ENCODE measurements around the gene RASL10A.
"Not testable (repeated sequence)": the region's sequence is repeated elsewhere in the genome, so short reads cannot be mapped to it uniquely, and the experiment has no call there.

Gene RASL10A

GRCh38 chr22:29315286-29316140 lies at the start of gene RASL10A:
RASL10A (minus strand) TSS chr22:29315697; CDS start chr22:29315246, 451 bp downstream.
- H3K27me3 ChIP-seq (ENCODE audit: insufficient read depth, low read length) = peaks cover 33% of the 10 kb centered on the region
- no peak within 1 kb of the TSS for H2AFZ ChIP-seq (ENCODE audit: low read length, unreplicated experiment)
- no peak within 1 kb of the TSS for H3K27ac ChIP-seq (ENCODE audit: low read depth, low read length)
- H3K4me3 ChIP-seq (ENCODE audit: low read depth, low read length) = peak within 1 kb of the TSS; percentile 8; the same call in 1 of the 2 replicates
- H3K36me3 ChIP-seq (ENCODE audit: insufficient read depth, low read length) = no peaks in the 10 kb centered on the region
- peaks cover 10% of the 10 kb centered on the region for H3K4me1 ChIP-seq (ENCODE audit: control insufficient read depth, insufficient read depth, low read length, unreplicated experiment)
- no peaks in the 10 kb centered on the region for H3K79me2 ChIP-seq (ENCODE audit: control insufficient read depth, insufficient read depth, low read length, unreplicated experiment)

- Histone ChIP-seq H3K79me2 (ENCODE audit: control insufficient read depth, insufficient read depth, low read length, unreplicated experiment) (no peaks in the 10 kb centered on the region), H3K27ac (ENCODE audit: low read depth, low read length) (no peak overlapping the region), H2AFZ (ENCODE audit: low read length, unreplicated experiment) (no peak overlapping the region), H3K4me3 (ENCODE audit: low read depth, low read length) (no peak overlapping the region), H3K36me3 (ENCODE audit: insufficient read depth, low read length) (no peaks in the 10 kb centered on the region), H3K27me3 (ENCODE audit: insufficient read depth, low read length) (no peaks in the 10 kb centered on the region), H3K4me1 (ENCODE audit: control insufficient read depth, insufficient read depth, low read length, unreplicated experiment) (no peaks in the 10 kb centered on the region)
Observed at GRCh38 chr22:29359469-29359868, 44.0 kb upstream of the RASL10A start.

GRCh38 chr22:29357193-29357890 lies 41.8 kb upstream of the RASL10A start:
- H3K27ac ChIP-seq (ENCODE audit: low read depth, low read length); H2AFZ ChIP-seq (ENCODE audit: low read length, unreplicated experiment); H3K4me1 ChIP-seq (ENCODE audit: control insufficient read depth, insufficient read depth, low read length, unreplicated experiment); H3K79me2 ChIP-seq (ENCODE audit: control insufficient read depth, insufficient read depth, low read length, unreplicated experiment); H3K27me3 ChIP-seq (ENCODE audit: insufficient read depth, low read length); H3K4me3 ChIP-seq (ENCODE audit: low read depth, low read length); H3K36me3 ChIP-seq (ENCODE audit: insufficient read depth, low read length): not testable (repeated sequence)

GRCh38 chr22:29353860-29354259 lies 38.4 kb upstream of the RASL10A start:
- Histone ChIP-seq H3K4me3 (ENCODE audit: low read depth, low read length) (no peak overlapping the region), H3K36me3 (ENCODE audit: insufficient read depth, low read length) (no peaks in the 10 kb centered on the region), H2AFZ (ENCODE audit: low read length, unreplicated experiment) (no peak overlapping the region), H3K27me3 (ENCODE audit: insufficient read depth, low read length) (no peaks in the 10 kb centered on the region), H3K4me1 (ENCODE audit: control insufficient read depth, insufficient read depth, low read length, unreplicated experiment) (no peaks in the 10 kb centered on the region), H3K79me2 (ENCODE audit: control insufficient read depth, insufficient read depth, low read length, unreplicated experiment) (no peaks in the 10 kb centered on the region), H3K27ac (ENCODE audit: low read depth, low read length) (no peak overlapping the region)

- H3K79me2 ChIP-seq (ENCODE audit: control insufficient read depth, insufficient read depth, low read length, unreplicated experiment) = no peaks in the 10 kb centered on the region
- H3K27ac ChIP-seq (ENCODE audit: low read depth, low read length) = no peak overlapping the region
- no peaks in the 10 kb centered on the region for H3K27me3 ChIP-seq (ENCODE audit: insufficient read depth, low read length)
- H3K4me1 ChIP-seq (ENCODE audit: control insufficient read depth, insufficient read depth, low read length, unreplicated experiment) = no peaks in the 10 kb centered on the region
- H3K36me3 ChIP-seq (ENCODE audit: insufficient read depth, low read length) = no peaks in the 10 kb centered on the region
- no peak overlapping the region for H2AFZ ChIP-seq (ENCODE audit: low read length, unreplicated experiment)
- no peak overlapping the region for H3K4me3 ChIP-seq (ENCODE audit: low read depth, low read length)
Observed at GRCh38 chr22:29353286-29353685, 37.8 kb upstream of the RASL10A start.

- Histone ChIP-seq H3K79me2 (ENCODE audit: control insufficient read depth, insufficient read depth, low read length, unreplicated experiment) (no peaks in the 10 kb centered on the region), H3K4me1 (ENCODE audit: control insufficient read depth, insufficient read depth, low read length, unreplicated experiment) (no peaks in the 10 kb centered on the region), H3K4me3 (ENCODE audit: low read depth, low read length) (no peak overlapping the region), H3K27me3 (ENCODE audit: insufficient read depth, low read length) (no peaks in the 10 kb centered on the region), H3K27ac (ENCODE audit: low read depth, low read length) (no peak overlapping the region), H3K36me3 (ENCODE audit: insufficient read depth, low read length) (no peaks in the 10 kb centered on the region), H2AFZ (ENCODE audit: low read length, unreplicated experiment) (no peak overlapping the region)
Observed at GRCh38 chr22:29352778-29353177, 37.3 kb upstream of the RASL10A start.

GRCh38 chr22:29351891-29352290 lies 36.4 kb upstream of the RASL10A start:
- H3K36me3 ChIP-seq (ENCODE audit: insufficient read depth, low read length) = 0 out of 2 replicates have a peak, but pooled peaks cover 3% of the 10 kb centered on the region
- no peak overlapping the region for H3K4me3 ChIP-seq (ENCODE audit: low read depth, low read length)
- H3K27me3 ChIP-seq (ENCODE audit: insufficient read depth, low read length) = no peaks in the 10 kb centered on the region
- H3K27ac ChIP-seq (ENCODE audit: low read depth, low read length) = no peak overlapping the region
- H3K79me2 ChIP-seq (ENCODE audit: control insufficient read depth, insufficient read depth, low read length, unreplicated experiment) = no peaks in the 10 kb centered on the region
- no peaks in the 10 kb centered on the region for H3K4me1 ChIP-seq (ENCODE audit: control insufficient read depth, insufficient read depth, low read length, unreplicated experiment)
- no peak overlapping the region for H2AFZ ChIP-seq (ENCODE audit: low read length, unreplicated experiment)

- Histone ChIP-seq H3K27me3 (ENCODE audit: insufficient read depth, low read length) (no peaks in the 10 kb centered on the region), H2AFZ (ENCODE audit: low read length, unreplicated experiment) (no peak overlapping the region), H3K27ac (ENCODE audit: low read depth, low read length) (no peak overlapping the region), H3K4me1 (ENCODE audit: control insufficient read depth, insufficient read depth, low read length, unreplicated experiment) (no peaks in the 10 kb centered on the region), H3K4me3 (ENCODE audit: low read depth, low read length) (no peak overlapping the region), H3K79me2 (ENCODE audit: control insufficient read depth, insufficient read depth, low read length, unreplicated experiment) (no peaks in the 10 kb centered on the region), H3K36me3 (ENCODE audit: insufficient read depth, low read length) (0 out of 2 replicates have a peak, but pooled peaks cover 3% of the 10 kb centered on the region)
Observed at GRCh38 chr22:29351042-29351441, 35.5 kb upstream of the RASL10A start.

GRCh38 chr22:29348956-29349355 lies 33.5 kb upstream of the RASL10A start:
- Histone ChIP-seq H3K27me3 (ENCODE audit: insufficient read depth, low read length) (no peaks in the 10 kb centered on the region), H3K36me3 (ENCODE audit: insufficient read depth, low read length) (0 out of 2 replicates have a peak, but pooled peaks cover 3% of the 10 kb centered on the region), H2AFZ (ENCODE audit: low read length, unreplicated experiment) (no peak overlapping the region), H3K27ac (ENCODE audit: low read depth, low read length) (no peak overlapping the region), H3K4me1 (ENCODE audit: control insufficient read depth, insufficient read depth, low read length, unreplicated experiment) (no peaks in the 10 kb centered on the region), H3K4me3 (ENCODE audit: low read depth, low read length) (no peak overlapping the region), H3K79me2 (ENCODE audit: control insufficient read depth, insufficient read depth, low read length, unreplicated experiment) (no peaks in the 10 kb centered on the region)

GRCh38 chr22:29348041-29348440 lies 32.5 kb upstream of the RASL10A start:
- Histone ChIP-seq H3K36me3 (ENCODE audit: insufficient read depth, low read length) (0 out of 2 replicates have a peak, but pooled peaks cover 3% of the 10 kb centered on the region), H2AFZ (ENCODE audit: low read length, unreplicated experiment) (no peak overlapping the region), H3K4me3 (ENCODE audit: low read depth, low read length) (no peak overlapping the region), H3K27me3 (ENCODE audit: insufficient read depth, low read length) (no peaks in the 10 kb centered on the region), H3K79me2 (ENCODE audit: control insufficient read depth, insufficient read depth, low read length, unreplicated experiment) (no peaks in the 10 kb centered on the region), H3K4me1 (ENCODE audit: control insufficient read depth, insufficient read depth, low read length, unreplicated experiment) (no peaks in the 10 kb centered on the region), H3K27ac (ENCODE audit: low read depth, low read length) (no peak overlapping the region)
